Measurements from ENCODE around the gene ICAM5. TPM values are rescaled to one million over a fixed set of nuclear protein-coding genes. Genes with fewer than 3 reads are reported as not detected.
A peak's percentile ranks its signal among the peaks of the same experiment; 100 is the strongest.

The ICAM5 gene
- total and polyA plus RNA-seq, 10 of the 15 experiments (the other 5 are each of a cell fraction or from before 2014, with no cell fraction given) = 0.14 to 4.6 (median 0.94) TPM; not detected in 2

- FAIRE-seq = no peak
- Histone ChIP-seq H3K27me3 (replicated peaks in 1 of 2; ENCODE audit: control insufficient read depth in 2 of 2, insufficient read depth in 2 of 2, low read length in 1 of 2) (no peaks in the 10 kb centered on the region), H3K4me3 (no peak overlapping the region), H3K79me2 (ENCODE audit: control insufficient read depth, insufficient read depth, low read length) (peaks cover 11% of the 10 kb centered on the region), H2AFZ (ENCODE audit: control insufficient read depth, low read depth, low read length) (no peak overlapping the region), H3K9ac (ENCODE audit: control insufficient read depth, insufficient read depth, low read length) (no peak overlapping the region), H3K9me3 (replicated peaks; ENCODE audit: control insufficient read depth, insufficient read depth, low read length) (no peaks in the 10 kb centered on the region), H3K36me3 (ENCODE audit: control insufficient read depth in 2 of 2, insufficient read depth in 2 of 2, low read length in 1 of 2) (peaks cover 30 to 35% of the 10 kb centered on the region in 2 experiments; a peak in 3 of 4 replicates), H3K27ac (ENCODE audit: control insufficient read depth, insufficient read depth) (no peak overlapping the region), H4K20me1 (ENCODE audit: control insufficient read depth, insufficient read depth) (peaks cover 13% of the 10 kb centered on the region; the same call in 1 of the 2 replicates), H3K4me2 (ENCODE audit: control insufficient read depth, insufficient read depth) (no peak overlapping the region), H3K4me1 (ENCODE audit: control insufficient read depth, insufficient read depth, low read length) (peaks cover 49% of the 10 kb centered on the region)
- TF ChIP-seq HDAC2 (IDR thresholded peaks at IDR 0.05) = no peak
- 0 out of 2 replicates have a peak, but pooled peaks have one; percentile 42 for TF ChIP-seq POLR2AphosphoS5 (IDR thresholded peaks at IDR 0.05; ENCODE audit: low read length)
- intact Hi-C loops (cut with micrococcal nuclease; ENCODE audit: unreplicated experiment) (no loop called here), in situ Hi-C loops (cut with MboI) (no loop called here)
- ATAC-seq = no peak
- POLR2A ChIA-PET = no interaction called here
- BruUV-seq (replicated peaks) = no TSS peak
- no peak for DNase-seq (ENCODE audit: low read depth, low spot score)
- 90% methylated on average over 34 of the region's 34 CpGs for WGBS (ENCODE audit: insufficient coverage, insufficient replicate concordance, low lambda C conversion rate, missing lambda C conversion rate)
- RAD21 ChIA-PET (ENCODE audit: unreplicated experiment) = interaction anchor here (0.7 kb wide), 1 partner anchor 96 kb away, joined by 3 read pairs; the partner anchor contains the start of gene TYK2
- SMC1A ChIA-PET (ENCODE audit: uncharacterized antibody, unreplicated experiment) = interaction anchor here (0.7 to 0.9 kb wide), 2 partner anchors 13 to 14 kb away, joined by 3 to 4 read pairs; partner anchors contain the start of gene ICAM1
- CTCF ChIA-PET = interaction anchor here (5.9 kb wide), 1 partner anchor 14 kb away, joined by 58 read pairs; the partner anchor contains the start of gene ICAM1
These were observed 5.4 kb upstream of the ICAM5 start for GRCh38 chr19:10284065-10284959.

DNA sequence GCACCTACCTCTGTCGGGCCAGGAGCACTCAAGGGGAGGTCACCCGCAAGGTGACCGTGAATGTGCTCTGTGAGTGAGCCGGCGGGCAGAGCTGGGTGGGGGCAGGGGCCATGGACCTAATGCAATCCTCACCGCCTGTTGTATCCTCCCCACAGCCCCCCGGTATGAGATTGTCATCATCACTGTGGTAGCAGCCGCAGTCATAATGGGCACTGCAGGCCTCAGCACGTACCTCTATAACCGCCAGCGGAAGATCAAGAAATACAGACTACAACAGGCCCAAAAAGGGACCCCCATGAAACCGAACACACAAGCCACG lies 4.8 kb upstream of the ICAM5 start:
- TF ChIP-seq BCL11A (IDR thresholded peaks at IDR 0.05; ENCODE audit: low read depth, low read length) = no peak
- 0 out of 2 replicates have a peak, but pooled peaks have one; percentile 17 for TF ChIP-seq MLLT1 (IDR thresholded peaks at IDR 0.05)
- no peak for TF ChIP-seq KAT2A (conservative IDR thresholded peaks at IDR 0.05; ENCODE audit: control insufficient read depth, low read depth, low read length)
- TF ChIP-seq TCF3 (IDR thresholded peaks at IDR 0.05; ENCODE audit: borderline replicate concordance, insufficient read depth, low read depth, low read length) = no peak
- TF ChIP-seq, protein P1, sequence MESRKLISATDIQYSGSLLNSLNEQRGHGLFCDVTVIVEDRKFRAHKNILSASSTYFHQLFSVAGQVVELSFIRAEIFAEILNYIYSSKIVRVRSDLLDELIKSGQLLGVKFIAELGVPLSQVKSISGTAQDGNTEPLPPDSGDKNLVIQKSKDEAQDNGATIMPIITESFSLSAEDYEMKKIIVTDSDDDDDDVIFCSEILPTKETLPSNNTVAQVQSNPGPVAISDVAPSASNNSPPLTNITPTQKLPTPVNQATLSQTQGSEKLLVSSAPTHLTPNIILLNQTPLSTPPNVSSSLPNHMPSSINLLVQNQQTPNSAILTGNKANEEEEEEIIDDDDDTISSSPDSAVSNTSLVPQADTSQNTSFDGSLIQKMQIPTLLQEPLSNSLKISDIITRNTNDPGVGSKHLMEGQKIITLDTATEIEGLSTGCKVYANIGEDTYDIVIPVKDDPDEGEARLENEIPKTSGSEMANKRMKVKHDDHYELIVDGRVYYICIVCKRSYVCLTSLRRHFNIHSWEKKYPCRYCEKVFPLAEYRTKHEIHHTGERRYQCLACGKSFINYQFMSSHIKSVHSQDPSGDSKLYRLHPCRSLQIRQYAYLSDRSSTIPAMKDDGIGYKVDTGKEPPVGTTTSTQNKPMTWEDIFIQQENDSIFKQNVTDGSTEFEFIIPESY (IDR thresholded peaks at IDR 0.05) = peak; percentile 58; the same call in 1 of the 2 replicates
- no peak for TF ChIP-seq NFYA (IDR thresholded peaks at IDR 0.05; ENCODE audit: borderline replicate concordance, low read depth, low read length)
- TF ChIP-seq POLR2A (IDR thresholded peaks at IDR 0.05; ENCODE audit: low read depth, low read length) = 0 out of 2 replicates have a peak, but pooled peaks have one; percentile 56
- no peak for TF ChIP-seq PAX8 (IDR thresholded peaks at IDR 0.05)
- Histone ChIP-seq H3K9me3 (replicated peaks; ENCODE audit: control insufficient read depth, insufficient read depth, low read length) (no peaks in the 10 kb centered on the region), H3K27ac (ENCODE audit: control insufficient read depth, insufficient read depth) (no peak overlapping the region), H3K36me3 (ENCODE audit: control insufficient read depth in 2 of 2, insufficient read depth in 2 of 2, low read length in 1 of 2) (peaks cover 27 to 30% of the 10 kb centered on the region in 2 experiments; a peak in 3 of 4 replicates), H3K9ac (ENCODE audit: control insufficient read depth, insufficient read depth, low read length) (no peak overlapping the region), H3K4me1 (ENCODE audit: control insufficient read depth, insufficient read depth, low read length) (peaks cover 50% of the 10 kb centered on the region), H3K79me2 (ENCODE audit: control insufficient read depth, insufficient read depth, low read length) (peaks cover 5% of the 10 kb centered on the region), H3K4me2 (ENCODE audit: control insufficient read depth, insufficient read depth) (no peak overlapping the region), H3K27me3 (replicated peaks in 1 of 2; ENCODE audit: control insufficient read depth in 2 of 2, insufficient read depth in 2 of 2, low read length in 1 of 2) (no peaks in the 10 kb centered on the region), H3K4me3 (no peak overlapping the region), H4K20me1 (ENCODE audit: control insufficient read depth, insufficient read depth) (peaks cover 10% of the 10 kb centered on the region; the same call in 1 of the 2 replicates), H2AFZ (ENCODE audit: control insufficient read depth, low read depth, low read length) (no peak overlapping the region)
- ChIA-PET CTCF (interaction anchor here (5.9 kb wide), 1 partner anchor 14 kb away, joined by 58 read pairs; the partner anchor contains the start of gene ICAM1), SMC1A (ENCODE audit: uncharacterized antibody, unreplicated experiment) (interaction anchor here (0.7 to 3.7 kb wide), 3 partner anchors 13 to 14 kb away, joined by 3 to 50 read pairs (median 4); partner anchors contain the start of gene ICAM1), RAD21 (ENCODE audit: unreplicated experiment) (interaction anchor here (0.7 kb wide), 1 partner anchor 96 kb away, joined by 3 read pairs; the partner anchor contains the start of gene TYK2), POLR2A (interaction anchor here (5.5 kb wide), 1 partner anchor 14 kb away, joined by 69 read pairs; the partner anchor contains the start of gene ICAM1)
- intact Hi-C loops (cut with micrococcal nuclease; ENCODE audit: unreplicated experiment) (no loop called here), in situ Hi-C loops (cut with MboI) (no loop called here)
- BruUV-seq (replicated peaks) = no TSS peak
- DNase-seq (ENCODE audit: low read depth, low spot score) (no peak), FAIRE-seq (no peak), ATAC-seq (no peak)
- 98% methylated on average over 13 of the region's 13 CpGs for WGBS (ENCODE audit: insufficient coverage, insufficient replicate concordance, low lambda C conversion rate, missing lambda C conversion rate)

Measured in GM12878 (cell line).